Measurements from ENCODE around the gene HSPA8.
"Not testable (repeated sequence)": the region's sequence is repeated elsewhere in the genome, so short reads cannot be mapped to it uniquely, and the experiment has no call there.

The HSPA8 gene

DNA sequence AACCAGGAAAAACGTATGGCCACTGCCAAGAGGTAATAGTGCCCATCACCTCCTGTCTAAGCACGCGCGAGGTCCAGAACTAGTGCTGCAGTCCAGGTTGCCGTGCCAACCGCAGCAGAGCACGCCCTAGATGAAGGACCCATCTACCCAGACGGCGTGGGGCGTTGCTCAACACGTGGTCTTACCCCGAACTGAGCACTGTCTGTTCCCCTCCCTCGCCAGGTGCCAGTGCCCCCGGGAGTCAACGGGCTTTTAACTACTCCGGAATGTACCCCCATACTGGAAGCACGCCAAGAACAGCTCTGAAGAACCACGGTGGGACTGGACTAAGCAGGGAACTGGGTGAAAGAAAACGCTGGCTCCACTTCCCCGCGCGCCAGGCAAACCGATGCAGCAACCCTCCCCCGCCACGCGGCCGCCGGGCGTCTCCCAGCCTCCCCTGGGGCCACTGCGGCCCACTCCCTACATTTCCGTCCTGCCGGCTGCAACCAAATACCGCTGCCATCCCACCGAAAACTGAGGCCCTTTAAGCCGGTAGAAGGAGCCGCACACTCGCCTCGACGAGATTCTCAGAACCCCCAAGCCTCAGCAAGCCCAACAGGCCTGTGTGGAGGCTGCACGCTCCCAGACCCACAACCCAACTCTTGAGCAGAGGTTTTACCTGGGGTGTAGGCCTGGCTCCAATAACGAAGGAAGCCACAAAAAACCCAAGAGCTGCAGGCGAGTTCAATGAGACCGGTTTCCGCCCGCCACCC, at the start of gene HSPA8:
Gene HSPA8, minus strand, starts transcription at position 734 of the 755 bp plus-strand sequence. CDS start 812 bp downstream, outside the sequence.
- peak; percentile 80 for DNase-seq (ENCODE audit: low spot score)

DNA sequence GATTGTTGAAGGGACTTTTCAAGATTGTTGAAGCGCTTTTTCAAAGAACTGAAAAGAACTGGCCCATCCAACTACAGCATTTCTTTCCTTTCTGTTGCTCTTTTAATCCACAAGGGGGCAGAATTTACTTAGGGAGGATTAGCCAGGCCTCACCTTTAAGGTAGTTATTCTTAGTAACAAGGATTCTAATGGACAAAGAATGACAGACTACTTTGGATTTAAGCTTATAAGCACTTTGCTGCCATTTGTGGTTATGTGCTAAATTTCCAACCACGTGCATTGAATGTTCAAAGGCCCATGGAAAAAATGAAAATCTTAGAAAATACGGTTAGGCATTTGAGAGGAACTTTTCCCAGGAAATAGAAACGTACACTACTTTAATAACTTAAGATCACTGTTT, 49.5 kb upstream of the HSPA8 start:
- DNase-seq (ENCODE audit: low spot score): peak; percentile 29

DNA sequence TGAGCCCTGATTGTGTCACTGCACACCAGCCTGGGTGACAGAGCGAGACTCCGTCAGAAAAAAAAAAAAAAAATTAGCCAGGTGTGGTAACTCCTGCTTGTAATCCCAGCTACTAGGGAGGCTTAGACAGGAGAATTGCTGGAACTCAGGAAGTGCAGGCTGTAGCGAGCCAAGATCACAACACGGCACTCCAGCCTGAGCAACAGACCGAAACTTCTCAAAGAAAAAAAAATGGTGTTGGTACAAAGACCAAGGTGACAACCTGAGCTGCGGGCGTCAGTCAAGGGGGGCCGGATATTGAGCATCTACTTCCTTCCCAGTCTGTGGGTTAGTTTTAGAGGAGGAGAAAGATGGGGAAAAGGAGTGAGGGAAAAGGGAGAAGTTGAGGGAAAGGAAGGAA, 48.5 kb upstream of the HSPA8 start:
- no peak for DNase-seq (ENCODE audit: low spot score)

DNA sequence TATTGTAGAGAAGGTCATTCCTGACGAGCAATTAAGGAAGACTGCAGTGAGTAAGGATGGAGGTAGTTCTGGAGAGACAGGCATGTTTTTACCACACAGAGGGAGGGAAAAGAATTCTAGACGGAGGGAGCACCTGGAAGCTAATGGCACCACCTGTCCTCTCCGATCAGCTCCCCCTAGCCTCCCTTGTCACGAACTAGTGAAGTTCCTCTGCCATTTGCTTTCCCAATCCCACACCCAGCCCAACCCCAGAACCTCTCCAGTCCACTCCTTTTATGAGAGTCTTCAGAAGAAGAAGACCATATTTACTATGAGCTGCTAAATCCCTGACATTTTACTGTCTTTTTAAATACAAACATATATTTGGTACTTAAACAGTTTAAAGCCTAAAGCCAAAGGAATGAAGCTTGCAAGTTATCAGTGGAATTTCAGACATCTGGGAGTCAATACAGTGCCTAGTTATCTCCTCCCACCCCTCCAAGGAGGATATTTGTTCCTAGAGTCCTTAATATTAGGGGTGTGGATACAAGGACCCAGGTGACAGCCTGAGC, 46.1 kb upstream of the HSPA8 start:
- DNase-seq (ENCODE audit: low spot score): no peak

DNA sequence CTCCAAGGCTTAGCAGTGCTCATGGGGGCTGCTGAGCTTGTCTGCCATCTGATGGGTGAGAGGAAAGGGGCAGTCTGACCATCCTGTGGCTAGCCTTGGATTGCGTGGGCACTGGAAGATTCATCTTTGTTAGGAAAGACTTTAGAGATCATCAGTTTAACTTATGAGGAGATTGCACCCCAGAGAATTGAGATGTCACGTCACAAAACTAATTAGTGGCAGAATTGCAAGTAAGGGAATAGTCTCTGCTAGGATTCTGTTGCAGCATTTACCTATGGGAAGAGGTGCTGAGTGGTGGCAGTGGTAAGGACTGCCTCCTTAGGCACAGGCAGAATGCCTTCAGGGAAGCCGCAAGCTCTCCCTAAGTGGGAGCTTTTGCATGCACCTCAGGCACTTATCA, 42.8 kb upstream of the HSPA8 start:
- no peak for DNase-seq (ENCODE audit: low spot score)

DNA sequence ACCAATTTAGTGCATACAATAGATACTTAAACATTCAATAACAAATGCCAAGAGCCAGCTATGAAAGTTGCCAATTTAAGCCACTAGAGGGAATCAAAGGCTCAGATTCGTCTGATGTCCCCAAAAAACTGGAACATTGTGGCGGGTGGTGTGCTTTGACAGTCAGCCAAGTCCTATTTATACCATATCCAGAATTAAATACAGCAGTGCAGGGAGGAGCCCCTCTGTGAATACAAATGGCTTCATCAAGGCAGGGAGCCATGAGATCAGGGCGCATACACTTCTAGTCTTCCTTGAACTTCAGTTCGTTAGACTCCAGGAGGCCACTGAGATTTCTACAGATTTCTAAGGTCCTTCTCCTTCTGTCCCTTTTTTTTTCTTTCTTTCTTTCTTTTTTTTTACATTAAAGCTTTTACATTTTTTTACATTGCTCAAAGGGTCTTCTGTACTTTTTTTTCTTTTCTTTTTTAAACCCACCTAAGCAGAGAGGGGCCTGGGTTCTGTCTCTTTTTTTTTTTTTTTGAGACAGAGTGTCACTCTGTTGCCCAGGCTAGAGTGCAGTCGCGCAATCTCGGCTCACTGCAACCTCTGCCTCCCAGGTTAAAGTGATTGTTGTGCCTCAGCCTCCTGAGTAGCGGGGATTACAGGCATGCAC, 41.5 kb upstream of the HSPA8 start:
- peak; percentile 84 for DNase-seq (ENCODE audit: low spot score)

DNA sequence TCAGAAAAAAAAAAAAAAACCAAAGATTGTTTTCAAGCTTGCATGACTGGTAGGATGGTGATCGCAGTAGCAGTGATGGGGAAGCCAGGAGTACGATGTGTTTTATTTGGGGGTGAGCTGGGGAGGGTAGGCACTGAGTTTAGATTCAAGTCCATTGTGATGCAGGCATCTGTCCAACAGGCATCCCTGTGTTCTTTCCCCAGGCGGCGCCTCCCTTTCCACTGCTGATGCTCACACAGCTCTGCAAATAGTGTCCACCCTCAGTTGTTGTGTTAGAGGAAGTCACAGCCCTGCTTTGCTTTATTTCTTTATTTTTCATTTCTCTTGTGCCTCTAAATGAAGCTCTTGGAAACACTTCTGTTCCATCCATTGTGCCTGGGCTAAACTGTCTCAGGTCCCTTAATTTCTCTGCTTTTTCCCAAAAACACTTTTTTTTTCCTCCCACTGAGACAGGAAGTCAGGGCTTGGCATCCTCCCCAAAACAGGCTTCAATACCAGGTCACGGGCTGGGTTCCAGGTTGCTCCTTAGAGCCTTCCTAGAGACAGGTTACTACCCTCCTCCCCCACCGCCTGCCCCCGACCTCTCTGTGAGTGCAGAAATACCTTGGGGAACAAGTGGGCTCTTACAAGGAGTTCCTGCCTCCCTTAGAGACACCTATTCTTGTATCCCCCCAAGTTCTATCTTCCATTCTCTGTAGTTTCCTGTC, 38.6 kb upstream of the HSPA8 start:
- DNase-seq (ENCODE audit: low spot score): no peak

DNA sequence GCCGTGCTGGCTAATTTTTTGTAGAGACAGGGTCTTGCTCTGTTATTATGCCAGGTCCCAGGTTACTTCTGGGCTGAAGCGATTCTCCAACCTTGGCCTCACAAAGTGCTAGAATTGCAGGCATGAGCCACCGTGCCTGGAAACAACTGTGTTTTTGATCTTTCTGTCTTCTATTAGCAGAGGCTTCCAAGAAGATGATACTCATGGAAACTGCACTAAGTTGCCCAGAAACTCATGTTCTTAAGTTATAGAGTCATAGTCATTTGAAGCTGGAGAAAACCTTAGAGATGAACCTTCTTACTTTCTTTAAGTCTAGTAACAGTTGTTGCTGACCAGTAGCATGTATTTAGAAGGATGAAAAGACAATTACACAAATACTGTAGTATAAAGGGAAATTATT, 37.1 kb upstream of the HSPA8 start:
- no peak for DNase-seq (ENCODE audit: low spot score)

DNA sequence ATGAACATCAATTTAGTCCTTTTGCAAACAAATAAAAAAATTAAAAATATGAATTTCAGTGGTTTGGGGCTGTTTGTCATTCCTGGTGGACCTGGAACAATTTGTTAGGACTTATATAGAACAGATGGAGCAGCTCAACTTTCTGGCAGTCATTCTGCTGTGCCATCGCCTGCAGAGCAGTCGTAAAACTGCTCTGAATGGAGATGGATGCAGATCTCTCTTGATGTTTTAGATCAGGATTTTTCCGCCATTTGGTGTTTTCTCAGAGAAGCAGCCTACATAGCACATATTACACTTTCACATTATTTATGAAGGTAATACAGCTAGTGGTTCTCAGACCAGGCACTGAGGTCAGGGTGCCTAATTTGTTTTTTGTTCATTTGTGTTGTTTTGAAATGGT, 31.8 kb upstream of the HSPA8 start:
- peak; percentile 40 for DNase-seq (ENCODE audit: low spot score)

DNA sequence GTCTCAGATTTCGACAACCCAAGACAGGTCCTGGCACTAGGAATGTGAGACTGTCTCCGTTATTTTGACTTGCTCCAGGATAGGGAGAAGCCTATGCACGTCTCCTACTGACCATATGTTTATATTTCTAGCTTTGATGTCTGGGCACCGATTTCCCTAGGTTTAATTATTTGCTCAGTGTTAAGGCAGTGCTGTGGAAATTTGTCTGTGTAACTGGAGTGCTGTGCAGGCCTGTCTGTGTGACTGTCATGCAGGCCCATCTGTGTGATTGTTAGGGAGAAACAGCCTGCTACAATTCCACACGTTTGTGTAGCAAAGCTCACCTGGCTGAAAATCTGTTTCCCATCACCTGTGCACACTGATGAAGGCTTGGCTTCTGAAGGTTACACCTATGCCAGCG, 29.6 kb upstream of the HSPA8 start:
- DNase-seq (ENCODE audit: low spot score): peak; percentile 23

DNA sequence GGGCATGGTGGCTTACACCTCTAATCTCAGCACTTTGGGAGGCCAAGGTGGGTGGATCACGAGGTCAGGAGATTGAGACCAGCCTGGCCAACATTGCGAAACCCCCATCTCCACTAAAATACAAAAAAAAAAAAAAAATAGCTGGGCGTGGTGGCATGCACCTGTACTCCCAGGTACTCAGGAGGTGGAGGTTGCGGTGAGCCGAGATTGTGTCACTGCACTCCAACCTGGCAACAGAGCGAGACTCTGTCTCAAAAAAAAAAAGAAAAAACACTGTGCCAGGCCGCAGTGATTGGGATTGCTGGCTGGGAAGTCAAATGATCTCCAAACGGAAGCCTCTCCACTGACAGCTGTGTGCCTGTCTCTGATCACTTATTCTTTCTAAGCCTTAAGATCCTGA, 28.2 kb upstream of the HSPA8 start:
- DNase-seq (ENCODE audit: low spot score): not testable (repeated sequence)

DNA sequence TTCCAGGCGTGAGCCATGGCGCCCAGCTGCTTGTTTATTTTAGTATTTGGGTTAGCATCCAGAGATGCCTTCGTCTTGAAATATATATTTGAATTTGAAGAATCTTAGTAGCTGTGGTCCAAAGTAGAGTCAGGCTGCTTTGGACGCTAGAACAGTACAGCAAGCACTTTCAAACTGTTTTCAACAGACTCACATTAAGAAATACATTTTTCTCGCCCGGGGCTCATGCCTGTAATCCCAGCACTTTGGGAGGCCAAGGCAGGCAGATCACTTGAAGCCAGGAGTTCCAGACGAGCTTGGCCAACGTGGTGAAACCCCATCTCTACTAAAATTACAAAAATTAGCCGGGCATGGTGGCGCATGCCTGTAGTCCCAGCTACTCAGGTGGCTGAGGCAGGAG, 27.0 kb upstream of the HSPA8 start:
- DNase-seq (ENCODE audit: low spot score): not testable (repeated sequence)

DNA sequence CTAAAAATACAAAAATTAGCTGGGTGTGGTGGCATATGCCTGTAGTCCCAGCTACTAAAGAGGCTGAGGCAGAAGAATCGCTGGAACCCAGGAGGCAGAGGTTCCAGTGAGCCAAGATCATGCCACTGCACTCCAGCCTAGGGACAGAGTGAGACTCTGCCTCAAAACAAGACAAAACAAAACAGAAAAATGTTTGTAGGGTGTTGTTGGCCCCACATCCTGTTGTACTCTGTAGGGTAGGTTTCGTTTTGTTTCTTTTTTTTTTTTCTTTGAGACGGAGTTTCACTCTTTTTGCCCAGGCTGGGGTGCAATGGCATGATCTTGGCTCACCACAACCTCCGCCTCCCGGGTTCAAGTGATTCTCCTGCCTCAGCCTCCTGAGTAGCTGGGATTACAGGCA, 25.7 kb upstream of the HSPA8 start:
- not testable (repeated sequence) for DNase-seq (ENCODE audit: low spot score)

DNA sequence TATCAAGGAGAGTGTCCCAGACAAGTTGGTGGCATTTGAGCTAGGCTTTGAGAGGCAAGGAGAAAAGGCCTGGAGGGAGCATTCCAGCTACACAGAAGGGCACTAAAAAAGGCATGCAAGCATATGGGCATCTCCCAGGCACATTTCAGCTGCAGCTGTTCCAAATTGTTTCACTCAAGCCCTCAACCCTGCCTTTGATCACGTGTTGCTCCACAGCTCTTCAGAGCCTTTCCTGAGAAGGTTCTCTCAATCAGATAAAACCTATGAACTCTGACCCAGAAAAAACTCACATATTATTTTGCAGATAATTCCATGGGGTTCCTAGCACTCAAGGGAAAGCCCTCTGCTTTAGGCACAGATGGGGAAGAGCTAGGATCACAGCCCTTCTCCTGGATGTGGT, 24.4 kb upstream of the HSPA8 start:
- no peak for DNase-seq (ENCODE audit: low spot score)

DNA sequence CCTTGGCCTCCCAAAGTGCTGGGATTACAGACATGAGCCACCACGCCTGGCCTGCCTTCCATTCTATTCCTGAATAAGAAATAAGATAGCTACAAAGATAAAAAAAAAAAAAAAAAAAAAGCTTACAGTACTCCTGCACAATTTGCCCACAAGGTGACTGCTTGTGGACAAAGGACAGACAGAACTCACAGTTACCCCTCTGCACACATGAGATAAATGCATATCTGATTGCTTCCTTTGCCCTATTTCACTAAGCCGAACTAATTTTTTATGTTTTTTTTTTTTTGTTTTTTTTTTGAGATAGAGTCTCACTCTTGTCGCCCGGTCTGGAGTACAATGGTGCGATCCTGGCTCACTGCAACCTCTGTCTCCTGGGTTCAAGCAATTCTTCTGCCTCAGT, 23.6 kb upstream of the HSPA8 start:
- DNase-seq (ENCODE audit: low spot score): no peak

DNA sequence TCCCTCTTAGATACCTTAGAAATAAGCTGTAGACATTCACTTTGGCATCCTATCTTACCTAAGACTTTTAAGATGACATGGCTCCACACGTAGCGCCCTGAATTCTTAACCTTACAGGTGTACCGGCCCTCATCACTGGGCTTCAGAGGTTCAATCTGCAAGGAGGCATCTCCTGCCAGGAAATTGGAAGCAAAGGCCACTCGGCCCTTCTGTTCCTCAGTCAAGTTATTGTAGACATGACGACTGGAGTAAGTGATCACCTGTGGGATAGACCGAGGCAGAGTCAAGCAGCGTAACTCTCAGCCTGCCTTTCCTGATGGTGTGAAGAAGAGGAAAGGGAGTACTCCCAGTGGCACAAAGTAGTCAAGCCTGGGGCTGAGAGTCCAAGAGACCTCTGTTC, 22.5 kb upstream of the HSPA8 start:
- DNase-seq (ENCODE audit: low spot score): no peak

DNA sequence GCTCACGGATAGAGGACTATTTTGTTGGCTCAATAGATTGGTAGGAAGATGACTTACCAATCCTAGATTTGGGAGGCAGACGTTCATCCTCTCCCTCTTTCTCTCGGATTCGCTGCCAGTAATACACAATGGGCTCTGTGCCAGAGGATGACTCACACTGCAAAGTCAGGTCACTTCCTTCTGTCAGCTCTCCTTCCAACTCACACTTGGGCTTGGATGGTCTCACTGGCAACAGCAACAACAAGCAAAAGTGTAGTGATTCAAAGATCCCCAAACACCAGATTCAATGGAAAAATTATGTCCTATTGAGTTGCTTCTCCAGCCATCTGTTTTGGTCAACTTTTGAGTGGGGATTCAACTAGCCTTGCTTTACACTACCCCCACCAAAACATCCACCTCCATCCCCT, 21.7 kb upstream of the HSPA8 start:
- DNase-seq (ENCODE audit: low spot score): peak; percentile 46

DNA sequence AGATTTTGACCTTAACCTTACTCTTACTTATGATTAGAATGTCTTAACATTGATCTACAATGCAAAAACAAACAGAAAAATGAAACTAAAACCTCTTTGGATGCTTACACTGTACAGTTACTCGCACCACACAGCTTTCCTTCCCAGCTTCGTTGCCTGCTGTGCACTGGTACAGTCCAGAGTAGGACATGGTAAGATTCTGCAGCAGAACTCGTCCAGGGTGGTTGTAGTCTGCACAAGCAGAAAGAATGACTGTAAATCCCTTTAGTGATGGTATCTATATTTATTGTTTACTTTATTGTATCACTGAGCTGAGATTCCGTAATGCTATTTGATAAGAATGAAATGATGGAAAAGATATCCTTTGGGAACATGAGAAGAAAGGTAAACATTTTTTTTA, 21.0 kb upstream of the HSPA8 start:
- no peak for DNase-seq (ENCODE audit: low spot score)

DNA sequence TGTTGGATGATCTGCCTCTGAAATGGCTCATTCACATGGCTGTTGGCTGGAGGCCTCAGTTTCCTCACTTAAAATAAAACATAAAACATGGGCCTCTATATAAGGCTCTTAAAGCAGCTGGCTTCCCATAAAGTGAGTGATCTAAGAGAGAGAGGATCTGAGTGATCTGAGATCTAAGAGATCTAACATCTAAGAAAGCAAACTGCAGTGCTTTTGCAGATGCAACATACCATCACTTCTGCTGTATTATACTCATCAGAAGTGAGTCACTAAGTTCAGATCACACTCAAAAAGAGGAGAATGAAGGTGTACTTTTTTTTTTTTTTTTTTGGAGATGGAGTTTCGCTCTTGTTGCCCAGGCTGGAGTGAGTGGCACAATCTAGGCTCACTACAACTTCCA, 18.1 kb upstream of the HSPA8 start:
- no peak for DNase-seq (ENCODE audit: low spot score)

DNA sequence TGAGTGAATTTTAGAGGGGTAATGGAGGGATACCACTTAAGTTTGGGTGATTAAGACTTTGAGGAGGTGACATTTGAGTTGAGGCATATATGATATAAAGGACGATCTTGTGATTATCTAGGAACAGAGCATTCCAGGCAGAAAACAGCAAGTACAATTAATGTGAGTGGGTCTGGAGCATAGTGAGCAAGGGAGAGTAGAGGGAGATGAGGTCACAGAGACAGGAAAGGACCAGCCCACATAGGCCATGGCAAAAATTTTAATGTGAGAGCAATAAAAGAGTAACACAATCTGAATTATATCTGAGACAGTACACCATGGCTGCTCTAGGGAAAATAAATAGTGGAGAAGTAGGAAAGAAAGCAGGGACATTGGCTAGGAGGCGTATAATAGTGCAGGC, 14.5 kb upstream of the HSPA8 start:
- DNase-seq (ENCODE audit: low spot score): no peak

DNA sequence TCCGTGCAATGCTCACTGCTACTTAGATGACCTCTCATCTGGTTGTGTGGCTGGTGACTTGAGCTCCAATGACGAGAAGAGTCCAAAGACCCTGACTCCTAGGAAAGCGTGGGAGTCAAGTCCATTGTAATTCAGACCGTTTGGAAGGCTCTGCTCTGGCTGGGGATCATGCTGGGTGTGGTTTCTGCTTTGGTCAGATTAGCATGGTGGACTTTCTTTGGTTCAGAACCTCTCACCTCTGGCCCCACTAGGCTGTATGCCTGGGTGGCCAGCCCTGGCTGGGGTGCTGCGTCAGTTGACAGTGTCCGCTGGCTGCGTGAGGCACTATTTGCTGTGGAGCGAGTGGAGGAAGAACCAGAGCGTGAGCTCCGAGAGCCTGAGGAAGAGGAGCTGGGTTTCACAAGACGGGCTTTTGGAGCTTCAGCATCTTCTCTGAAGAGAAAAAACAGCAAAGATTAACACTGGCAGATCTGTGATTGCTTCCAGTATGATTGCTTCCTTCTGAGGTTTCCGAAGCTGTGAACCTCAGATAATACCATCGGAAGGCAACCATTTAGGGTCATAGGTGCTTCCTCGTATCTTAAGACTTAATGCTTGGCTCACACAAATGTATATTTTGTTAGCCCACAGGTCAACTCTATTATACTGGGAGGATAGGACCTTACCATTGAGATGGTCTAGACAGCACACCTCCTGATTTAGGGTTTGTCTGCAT, 11.6 kb upstream of the HSPA8 start:
- no peak for DNase-seq (ENCODE audit: low spot score)

DNA sequence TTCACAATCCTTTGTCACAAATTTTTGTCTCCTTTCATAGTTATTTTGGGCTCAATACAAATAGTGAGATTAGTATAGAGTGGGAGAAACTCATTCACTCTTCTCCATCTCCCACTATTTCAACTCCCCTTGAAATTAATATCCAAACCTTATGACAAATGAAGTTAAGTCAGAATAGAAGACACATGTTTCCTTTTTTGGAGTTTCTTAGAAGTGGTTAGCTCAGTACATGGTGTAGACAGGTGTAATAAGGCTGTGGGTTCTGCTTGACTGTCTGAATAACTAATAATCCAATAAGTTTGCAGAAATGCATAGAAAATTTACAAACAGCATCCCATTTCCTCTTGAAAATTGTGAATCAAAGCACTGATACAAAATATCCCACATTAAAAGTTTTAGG, 10.8 kb upstream of the HSPA8 start:
- no peak for DNase-seq (ENCODE audit: low spot score)
